Measurements from ENCODE around the gene TMEM165. TPM values are rescaled to one million over a fixed set of nuclear protein-coding genes. Genes with fewer than 3 reads are reported as not detected.

Gene TMEM165
- total RNA-seq, 3 donors from 2014 or later, result 165 to 386 (median 204) TPM

DNA sequence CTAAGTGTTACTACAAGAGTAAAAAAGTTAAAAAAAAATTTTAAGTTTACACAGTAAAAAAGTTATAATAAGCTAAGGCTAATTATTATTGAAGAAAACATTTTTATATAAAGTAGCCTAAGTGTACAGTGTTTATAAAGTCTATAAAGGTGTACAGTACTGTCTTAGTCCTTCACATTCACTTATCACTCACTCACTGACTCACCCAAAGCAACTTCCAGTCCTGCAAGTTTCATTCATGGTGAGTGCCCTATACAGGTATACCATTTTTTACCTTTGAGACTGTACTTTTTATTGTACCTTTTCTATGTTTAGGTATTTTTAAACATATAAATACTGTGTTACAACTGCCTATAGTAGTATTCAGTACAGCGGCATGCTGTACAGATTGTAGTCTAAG lies 74.2 kb downstream of the TMEM165 start:
- no peaks in the 10 kb centered on the region for H3K9me3 ChIP-seq
- no peaks in the 10 kb centered on the region for H3K27me3 ChIP-seq
- H3K36me3 ChIP-seq, result peaks cover 3% of the 10 kb centered on the region
- H3K27ac ChIP-seq, result no peak overlapping the region
- H3K4me1 ChIP-seq, result no peaks in the 10 kb centered on the region
- intact Hi-C loops (cut with DNase I; ENCODE audit: low total_unique reads), result no loop called here
- no peak for DNase-seq (ENCODE audit: low spot score in 2 of 2)
- TF ChIP-seq POLR2AphosphoS5 (IDR thresholded peaks at IDR 0.05) (no peak), POLR2A (IDR thresholded peaks at IDR 0.05) (no peak)
- TF ChIP-seq, protein P1, sequence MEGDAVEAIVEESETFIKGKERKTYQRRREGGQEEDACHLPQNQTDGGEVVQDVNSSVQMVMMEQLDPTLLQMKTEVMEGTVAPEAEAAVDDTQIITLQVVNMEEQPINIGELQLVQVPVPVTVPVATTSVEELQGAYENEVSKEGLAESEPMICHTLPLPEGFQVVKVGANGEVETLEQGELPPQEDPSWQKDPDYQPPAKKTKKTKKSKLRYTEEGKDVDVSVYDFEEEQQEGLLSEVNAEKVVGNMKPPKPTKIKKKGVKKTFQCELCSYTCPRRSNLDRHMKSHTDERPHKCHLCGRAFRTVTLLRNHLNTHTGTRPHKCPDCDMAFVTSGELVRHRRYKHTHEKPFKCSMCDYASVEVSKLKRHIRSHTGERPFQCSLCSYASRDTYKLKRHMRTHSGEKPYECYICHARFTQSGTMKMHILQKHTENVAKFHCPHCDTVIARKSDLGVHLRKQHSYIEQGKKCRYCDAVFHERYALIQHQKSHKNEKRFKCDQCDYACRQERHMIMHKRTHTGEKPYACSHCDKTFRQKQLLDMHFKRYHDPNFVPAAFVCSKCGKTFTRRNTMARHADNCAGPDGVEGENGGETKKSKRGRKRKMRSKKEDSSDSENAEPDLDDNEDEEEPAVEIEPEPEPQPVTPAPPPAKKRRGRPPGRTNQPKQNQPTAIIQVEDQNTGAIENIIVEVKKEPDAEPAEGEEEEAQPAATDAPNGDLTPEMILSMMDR (IDR thresholded peaks at IDR 0.05), result no peak
- no peak overlapping the region for H3K4me3 ChIP-seq

Other genes starting within 250 kb of the TMEM165 start
- 10 to 100 TPM; 13.9 to 20.3 (median 14.4) TPM for gene SRD5A3, start 49.7 kb upstream of the TMEM165 start, total RNA-seq
- gene CLOCK, start 151.0 kb downstream of the TMEM165 start, total RNA-seq, result 10 to 100 TPM; 29.8 to 32.2 (median 30.2) TPM
- gene PDCL2, start 196.3 kb downstream of the TMEM165 start, total RNA-seq, result not detected
- not detected for gene NMU, start 240.3 kb downstream of the TMEM165 start, total RNA-seq